ENCODE data around the gene AK9.

Gene AK9

GRCh38 chr6:109453156-109453555 is 237.8 kb downstream of the AK9 start:
- no peak for TF ChIP-seq ZNF274 (IDR thresholded peaks at IDR 0.05; ENCODE audit: low read depth, low read length)
- no peak overlapping the region for H3K4me3 ChIP-seq (ENCODE audit: low read length)

DNA sequence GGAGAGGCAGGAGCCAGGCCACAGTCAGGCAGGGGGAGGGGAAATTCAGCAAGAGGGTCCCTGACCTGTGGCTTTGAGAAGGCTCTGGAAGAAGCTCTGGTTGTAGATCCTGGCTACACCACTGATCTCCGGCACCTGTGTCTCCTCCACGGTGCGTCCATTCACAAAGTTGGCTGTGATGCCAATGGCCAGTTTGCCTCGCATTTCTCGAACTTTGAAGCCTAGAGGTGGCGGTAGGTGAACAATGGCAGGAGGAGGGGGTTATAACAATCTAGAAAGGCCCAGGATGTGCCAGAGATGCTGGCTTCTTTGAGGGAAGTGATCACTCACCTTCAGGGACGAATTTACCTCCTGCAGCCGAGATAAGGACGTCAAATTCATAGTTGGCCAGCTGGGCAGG is 238.8 kb downstream of the AK9 start:
- no peak for TF ChIP-seq ZNF274 (IDR thresholded peaks at IDR 0.05; ENCODE audit: low read depth, low read length)
- no peak overlapping the region for H3K4me3 ChIP-seq (ENCODE audit: low read length)

DNA sequence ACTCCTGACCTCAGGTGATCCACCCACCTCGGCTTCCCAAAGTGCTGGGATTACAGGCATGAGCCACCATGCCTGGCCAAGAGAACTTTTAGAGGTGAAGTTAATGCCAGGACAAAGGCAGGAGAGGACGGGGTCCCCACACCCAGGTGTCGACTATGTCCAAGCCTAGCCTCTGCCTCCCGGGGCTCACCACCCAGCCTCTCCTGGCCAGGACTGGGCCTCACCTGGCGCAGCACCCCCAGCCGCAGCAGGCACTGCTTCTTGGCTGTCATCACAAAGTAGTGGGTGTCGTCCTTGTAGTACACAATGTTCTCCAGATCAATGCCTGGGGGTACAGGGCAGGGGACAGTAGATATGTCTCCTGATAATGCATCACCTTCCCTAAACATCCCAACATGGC is 239.6 kb downstream of the AK9 start:
- TF ChIP-seq ZNF274 (IDR thresholded peaks at IDR 0.05; ENCODE audit: low read depth, low read length): no peak
- no peak overlapping the region for H3K4me3 ChIP-seq (ENCODE audit: low read length)

- no peak overlapping the region for H3K4me3 ChIP-seq (ENCODE audit: low read length)
- TF ChIP-seq ZNF274 (IDR thresholded peaks at IDR 0.05; ENCODE audit: low read depth, low read length): no peak
These were observed 240.2 kb downstream of the AK9 start for GRCh38 chr6:109450801-109451200.

DNA sequence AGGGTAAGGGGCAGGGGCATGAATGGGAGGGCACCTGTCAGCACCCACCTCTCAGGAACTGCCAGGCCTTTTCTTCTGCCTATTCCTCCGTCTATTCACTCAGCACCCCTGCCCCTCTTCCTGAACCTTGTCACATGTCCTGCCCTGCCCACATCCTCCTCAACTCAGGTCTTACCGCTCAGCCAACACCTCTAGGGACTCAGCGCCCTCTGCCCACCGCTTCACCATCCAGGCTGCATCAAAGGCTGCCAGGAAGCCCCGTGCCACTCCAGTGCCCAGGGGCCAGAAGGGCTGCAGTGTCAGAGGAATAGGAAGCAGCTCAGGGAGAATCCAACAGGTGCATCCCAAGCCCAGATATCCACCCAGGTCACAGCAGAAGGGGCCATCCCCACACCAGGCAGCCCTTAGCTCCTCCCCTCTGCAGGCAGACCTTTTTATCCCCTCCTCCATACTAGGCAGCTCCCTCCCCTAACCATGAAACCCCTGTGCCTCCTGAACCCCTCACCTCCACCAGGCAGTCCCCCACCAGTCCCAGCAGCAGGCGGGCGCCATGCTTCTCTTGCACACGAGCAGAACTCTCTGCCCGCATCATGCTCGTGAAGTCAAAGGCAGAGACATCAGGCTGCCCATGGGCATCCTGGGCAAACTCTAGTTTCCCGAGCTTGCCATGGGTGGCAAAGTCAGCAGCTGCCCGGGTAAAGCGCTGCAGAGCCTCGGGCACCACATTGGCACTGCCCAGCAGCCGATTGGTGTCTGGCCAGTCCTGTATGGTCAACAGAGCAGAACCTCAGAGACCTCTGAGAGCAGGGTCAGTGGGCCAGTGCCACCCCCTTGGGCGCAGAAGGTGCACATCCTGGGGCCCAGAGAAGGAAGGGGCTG is 241.0 kb downstream of the AK9 start:
- H3K4me3 ChIP-seq (ENCODE audit: low read length): no peak overlapping the region
- TF ChIP-seq ZNF274 (IDR thresholded peaks at IDR 0.05; ENCODE audit: low read depth, low read length): no peak

DNA sequence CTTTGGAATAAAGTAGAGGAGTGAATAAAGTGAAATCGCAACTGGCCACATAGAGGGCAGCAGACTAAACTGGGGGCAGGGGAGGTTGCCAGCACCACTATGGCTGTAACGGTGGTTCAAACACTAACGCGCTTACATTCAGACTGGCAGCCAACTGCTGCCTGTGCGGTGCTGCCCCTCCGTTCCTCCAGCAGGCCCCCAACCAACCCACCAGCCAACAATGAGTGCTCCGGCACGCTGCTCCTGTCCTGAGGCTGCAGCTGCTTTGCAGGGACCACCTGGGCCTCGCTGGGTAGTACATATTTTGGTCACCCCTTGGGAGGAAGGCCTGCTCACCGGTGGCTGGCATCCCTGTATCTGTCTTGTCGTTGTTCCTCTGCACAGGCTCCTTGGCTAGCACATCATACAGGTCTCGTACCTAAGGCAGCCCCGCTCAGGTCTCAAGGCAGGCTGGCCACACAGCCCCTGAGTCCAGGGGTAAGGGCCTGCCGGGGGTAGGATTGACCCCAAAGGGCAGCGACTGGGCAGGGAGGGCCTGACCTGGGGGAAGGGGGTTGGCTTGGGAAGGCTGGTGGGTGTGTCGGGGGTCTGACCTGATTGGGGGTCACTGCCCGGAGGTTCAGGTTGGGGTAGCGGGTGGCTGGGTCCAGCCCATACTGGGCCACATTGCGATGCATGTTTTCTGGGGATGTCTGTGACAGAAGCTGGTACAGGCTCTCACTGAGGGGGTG is 241.8 kb downstream of the AK9 start:
- H3K4me3 ChIP-seq (ENCODE audit: low read length): no peak overlapping the region
- TF ChIP-seq ZNF274 (IDR thresholded peaks at IDR 0.05; ENCODE audit: low read depth, low read length): no peak

- TF ChIP-seq ZNF274 (IDR thresholded peaks at IDR 0.05; ENCODE audit: low read depth, low read length): no peak
- no peak overlapping the region for H3K4me3 ChIP-seq (ENCODE audit: low read length)
These were observed 242.4 kb downstream of the AK9 start for GRCh38 chr6:109448615-109449014.

DNA sequence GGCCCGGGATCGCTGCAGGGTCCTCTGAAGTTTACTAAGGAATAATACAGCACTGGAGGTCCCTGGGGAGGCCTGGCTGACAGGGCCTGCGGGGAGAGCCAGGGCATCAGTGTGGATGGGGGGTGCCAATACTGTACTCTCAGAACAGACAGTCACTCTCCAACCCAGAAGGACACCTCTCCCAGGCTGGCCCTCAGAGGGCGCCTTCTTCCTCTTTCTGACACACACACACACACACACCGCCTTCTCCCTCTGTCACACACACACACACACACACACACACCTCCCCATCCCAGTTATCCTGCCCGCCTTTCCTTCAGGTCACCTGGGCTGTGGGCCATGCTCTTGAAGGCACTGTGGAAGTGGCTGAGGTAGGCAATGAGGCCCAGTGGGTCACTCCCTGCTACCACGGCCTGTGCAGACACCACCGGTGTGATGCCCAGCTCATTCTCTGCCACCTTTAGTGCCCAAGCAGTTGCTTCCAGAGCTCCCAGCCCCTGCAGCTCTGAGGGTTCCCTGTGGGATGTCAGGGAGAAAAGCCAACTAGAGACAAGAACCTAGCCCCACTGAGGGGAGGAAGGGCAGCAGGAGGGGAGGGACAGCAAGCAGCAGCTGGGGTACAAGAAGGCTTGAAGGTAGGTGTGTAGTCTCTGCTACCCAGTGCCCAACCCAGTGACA is 243.0 kb downstream of the AK9 start:
- TF ChIP-seq ZNF274 (IDR thresholded peaks at IDR 0.05; ENCODE audit: low read depth, low read length): no peak
- H3K4me3 ChIP-seq (ENCODE audit: low read length): no peak overlapping the region

DNA sequence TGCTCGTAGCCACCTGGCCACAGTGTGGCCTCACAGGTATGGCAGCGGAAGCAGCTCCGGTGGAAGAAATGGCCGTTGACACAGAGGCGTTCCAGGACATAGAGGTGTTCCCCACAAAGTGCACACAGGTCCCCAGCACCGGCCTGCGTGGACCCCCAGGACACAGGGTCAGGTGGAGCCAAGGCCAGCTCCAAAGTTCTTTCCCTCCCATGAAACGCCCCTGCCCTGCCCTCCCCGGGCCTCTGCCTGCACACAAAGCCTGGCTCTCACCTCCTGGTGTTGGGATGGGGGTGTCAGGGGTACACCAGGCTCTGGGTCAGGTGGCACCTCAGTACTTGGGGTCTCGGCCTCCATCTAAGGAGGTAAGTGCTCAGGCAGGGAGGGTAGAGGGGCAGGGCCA is 243.9 kb downstream of the AK9 start:
- TF ChIP-seq ZNF274 (IDR thresholded peaks at IDR 0.05; ENCODE audit: low read depth, low read length): no peak
- H3K4me3 ChIP-seq (ENCODE audit: low read length): no peak overlapping the region

GRCh38 chr6:109446541-109446940 is 244.5 kb downstream of the AK9 start:
- TF ChIP-seq ZNF274 (IDR thresholded peaks at IDR 0.05; ENCODE audit: low read depth, low read length): no peak
- H3K4me3 ChIP-seq (ENCODE audit: low read length): no peak overlapping the region

DNA sequence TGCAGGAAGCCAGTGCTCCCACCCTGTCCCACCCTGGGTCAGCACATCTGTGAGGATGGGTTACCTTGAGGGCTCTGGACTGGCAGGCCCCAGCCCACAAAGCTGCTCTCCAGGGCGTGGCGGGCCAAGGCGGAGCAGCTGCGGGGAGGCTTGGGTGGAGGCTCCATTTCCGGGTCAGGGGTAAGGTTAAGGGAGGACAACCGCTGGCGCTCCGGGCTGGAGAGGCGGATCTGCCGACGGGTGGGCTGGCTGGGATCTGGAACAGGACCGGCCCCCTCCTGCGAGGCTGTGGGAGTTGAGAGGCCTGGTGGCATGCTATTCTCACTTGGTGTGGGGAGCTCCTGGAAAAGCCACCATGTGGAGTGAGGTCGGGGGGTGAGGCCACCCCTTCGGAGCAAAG is 244.9 kb downstream of the AK9 start:
- no peak for TF ChIP-seq ZNF274 (IDR thresholded peaks at IDR 0.05; ENCODE audit: low read depth, low read length)
- H3K4me3 ChIP-seq (ENCODE audit: low read length): no peak overlapping the region

- no peak overlapping the region for H3K4me3 ChIP-seq (ENCODE audit: low read length)
- no peak for TF ChIP-seq ZNF274 (IDR thresholded peaks at IDR 0.05; ENCODE audit: low read depth, low read length)
These were observed 245.6 kb downstream of the AK9 start for GRCh38 chr6:109445382-109445781.

GRCh38 chr6:109443425-109443950 is 247.5 kb downstream of the AK9 start:
- TF ChIP-seq ZNF274 (IDR thresholded peaks at IDR 0.05; ENCODE audit: low read depth, low read length): no peak
- no peak overlapping the region for H3K4me3 ChIP-seq (ENCODE audit: low read length)

Measured in GM08714 (cell line).